GM04504 (cell line): ENCODE data around the gene PCED1A.
"Not testable (repeated sequence)": the region's sequence is repeated elsewhere in the genome, so short reads cannot be mapped to it uniquely, and the experiment has no call there.

Experiments used
- DNase-seq: peaks from one replicate; pipeline ENCODE4 v3.0.0-alpha.2; 2012; ENCODE audit warnings: low read depth

PCED1A gene

GRCh38 chr20:2865630-2866029 is 25.2 kb upstream of the PCED1A start:
- DNase-seq = no peak

- DNase-seq = no peak
Observed at GRCh38 chr20:2865101-2865500, 24.6 kb upstream of the PCED1A start.

- DNase-seq = no peak
Observed at GRCh38 chr20:2864626-2865025, 24.2 kb upstream of the PCED1A start.

- DNase-seq = peak; percentile 48
Observed at GRCh38 chr20:2859330-2860121, 19.1 kb upstream of the PCED1A start.

GRCh38 chr20:2858591-2858990 is 18.1 kb upstream of the PCED1A start:
- no peak for DNase-seq

GRCh38 chr20:2851086-2851485 is 10.6 kb upstream of the PCED1A start:
- DNase-seq = no peak

- no peak for DNase-seq
Observed at GRCh38 chr20:2849529-2849928, 9.1 kb upstream of the PCED1A start.

- DNase-seq = no peak
Observed at GRCh38 chr20:2847802-2848201, 7.3 kb upstream of the PCED1A start.

GRCh38 chr20:2846698-2847097 is 6.2 kb upstream of the PCED1A start:
- DNase-seq = no peak

GRCh38 chr20:2845607-2846006 is 5.2 kb upstream of the PCED1A start:
- DNase-seq = no peak

- DNase-seq = peak; percentile 40
Observed at GRCh38 chr20:2840967-2841531, 594 bp upstream of the PCED1A start.

GRCh38 chr20:2839732-2840137 is 720 bp downstream of the PCED1A start:
- DNase-seq = no peak

- DNase-seq = no peak
Observed at GRCh38 chr20:2838847-2839671, 1.4 kb downstream of the PCED1A start.

GRCh38 chr20:2838170-2838797 is 2.2 kb downstream of the PCED1A start:
- no peak for DNase-seq

- no peak for DNase-seq
Observed at GRCh38 chr20:2837221-2837960, 3.1 kb downstream of the PCED1A start.

- DNase-seq = no peak
Observed at GRCh38 chr20:2836035-2836434, 4.4 kb downstream of the PCED1A start.

GRCh38 chr20:2835331-2835796 is 5.1 kb downstream of the PCED1A start:
- DNase-seq = no peak

- DNase-seq = no peak
Observed at GRCh38 chr20:2834401-2835110, 5.9 kb downstream of the PCED1A start.

- no peak for DNase-seq
Observed at GRCh38 chr20:2833761-2834160, 6.7 kb downstream of the PCED1A start.

GRCh38 chr20:2831206-2831605 is 9.2 kb downstream of the PCED1A start:
- not testable (repeated sequence) for DNase-seq

- DNase-seq = no peak
Observed at GRCh38 chr20:2829376-2829775, 11.1 kb downstream of the PCED1A start.
